IMR-90 (cell line): ENCODE results near the gene ATP8B4.

Experiments
- CEBPB ChIP-seq: IDR thresholded peaks from 2 replicates; pipeline ENCODE4 v1.6.1; 2012; ENCODE audit warnings: low read depth, low read length, improper control_type of control experiment
- CTCF ChIP-seq: conservative IDR thresholded peaks from 2 replicates; pipeline ENCODE4 v1.5.1; 2012; ENCODE audit warnings: mild to moderate bottlenecking, low read depth, low read length, improper control_type of control experiment
- FOS ChIP-seq: fragments of 150-350 bp; IDR thresholded peaks from 2 replicates; pipeline ENCODE4 v1.6.1; 2016; ENCODE audit warnings: low read depth, low read length
- MAFK ChIP-seq: IDR thresholded peaks from 2 replicates; pipeline ENCODE4 v1.6.1; 2012; ENCODE audit warnings: low read depth, low read length, improper control_type of control experiment
- MXI1 ChIP-seq: IDR thresholded peaks from 2 replicates; pipeline ENCODE4 v1.6.1; 2012; ENCODE audit warnings: low read depth, mild to moderate bottlenecking, low read length, moderate library complexity, borderline replicate concordance
- POLR2A ChIP-seq: IDR thresholded peaks from 2 replicates; pipeline ENCODE4 v1.6.1; 2012; ENCODE audit warnings: mild to moderate bottlenecking, low read depth, low read length
- RAD21 ChIP-seq: IDR thresholded peaks from 2 replicates; pipeline ENCODE4 v1.6.1; 2012; ENCODE audit warnings: low read length, improper control_type of control experiment
- RCOR1 ChIP-seq: IDR thresholded peaks from 2 replicates; pipeline ENCODE4 v1.6.1; 2012; ENCODE audit warnings: mild to moderate bottlenecking, low read length, improper control_type of control experiment; ENCODE audit not compliant: insufficient replicate concordance
- RFX5 ChIP-seq: IDR thresholded peaks from 2 replicates; pipeline ENCODE4 v1.8.0; 2012; ENCODE audit warnings: low read depth, mild to moderate bottlenecking, low read length, moderate library complexity
- SMC3 ChIP-seq: fragments of 150-350 bp; IDR thresholded peaks from 2 replicates; pipeline ENCODE4 v1.6.1; 2016; ENCODE audit warnings: low read depth, mild to moderate bottlenecking, antibody characterized with exemption, low read length, moderate library complexity
- USF2 ChIP-seq: fragments of 150-350 bp; IDR thresholded peaks from 2 replicates; pipeline ENCODE4 v1.6.1; 2017; ENCODE audit warnings: mild to moderate bottlenecking, antibody characterized with exemption, low read length, low read depth

- TF ChIP-seq SMC3 (no peak), POLR2A (no peak), RFX5 (no peak), CTCF (no peak), MXI1 (no peak), USF2 (no peak), MAFK (no peak), RAD21 (no peak), FOS (no peak), CEBPB (no peak), RCOR1 (no peak)
Observed at GRCh38 chr15:49988766-49989165, 130.3 kb downstream of the ATP8B4 start.
